Right lobe of liver (tissue), 6 donors: Measurements from ENCODE around the gene SPTBN4. TPM values are rescaled to one million over a fixed set of nuclear protein-coding genes. Genes with fewer than 3 reads are reported as not detected.

Experiments
- ATAC-seq, 4 donors: fragments of 200-7000 bp; cut with Tn5 transposase; one replicate each; pipeline ENCODE4 v1.9.1; 2020; ENCODE audit warnings: mild to moderate bottlenecking in 4 of 4, moderate library complexity in 4 of 4
- DNase-seq, 3 donors: peaks; one replicate each; pipeline ENCODE4 v3.0.0-alpha.2; 2020
- H3K27ac ChIP-seq, 3 donors: fragments of 200-600 bp; one replicate each; pipeline ENCODE4 v1.8.0; 2022
- H3K27me3 ChIP-seq, 2 donors: fragments of 200-600 bp; one replicate each; pipeline ENCODE4 v1.8.0; 2022
- H3K36me3 ChIP-seq, 4 donors: fragments of 200-600 bp; sonication (generic) in 1 of 4; one replicate each; pipeline versions ENCODE4 v1.5.1 to v1.8.0; 2017 to 2022; ENCODE audit warnings: control low read depth in 1 of 4
- H3K4me1 ChIP-seq, 4 donors: fragments of 200-600 bp; sonication (generic) in 1 of 4; one replicate each; pipeline versions ENCODE4 v1.5.1 to v1.8.0; 2017 to 2022; ENCODE audit warnings: control low read depth in 1 of 4
- H3K4me3 ChIP-seq, 3 donors: fragments of 200-600 bp; one replicate each; pipeline ENCODE4 v1.8.0; 2022
- H3K9me3 ChIP-seq, 4 donors: fragments of 200-600 bp; sonication (generic) in 1 of 4; one replicate each; pipeline versions ENCODE4 v1.5.1 to v1.8.0; 2017 to 2022; ENCODE audit warnings: control low read depth in 1 of 4
- CTCF ChIP-seq, 4 donors: fragments of 200-600 bp in 3 of 4; fragments of 450-650 bp in 1 of 4; IDR thresholded peaks; one replicate each; pipeline versions ENCODE4 v1.5.1 to v1.8.0; 2016 to 2022; ENCODE audit warnings: antibody characterized with exemption in 4 of 4, mild to moderate bottlenecking in 2 of 4
- POLR2A ChIP-seq: fragments of 450-650 bp; IDR thresholded peaks from one replicate; pipeline ENCODE4 v1.6.1; 2017; ENCODE audit warnings: antibody characterized with exemption, mild to moderate bottlenecking
- WGBS: methylation state at CpG from one replicate; pipeline ENCODE4 v1.1.6; 2018; ENCODE audit warnings: low coverage, low lambda C conversion rate; ENCODE audit not compliant: insufficient coverage; ENCODE audit errors: missing lambda C conversion rate; 5-methylcytosine and 5-hydroxymethylcytosine counted together
- intact Hi-C, 2 donors: fragments of 100-400 bp; cut with DNase I; formaldehyde crosslinking; loops; one replicate each; pipeline versions ENCODE4 v1.11.2 to v1.14.1; 2022
- total RNA-seq, 6 experiments: library from RNA; depleted of rRNA in 2 of 6; stranded (reverse); fragments of >200 nt in 2 of 6; fragmentation: NEBNext Ultra II Directional in 3 of 6; extraction: Animal tissue kit (Norgen Biotek cat#: 25700) in 3 of 6; gene quantifications; one replicate each; pipeline versions ENCODE4 v1.1.0 to v1.2.4, GENCODE V29; 2016 to 2023
- donor health status: DM: no; HTN: yes; CAD: no.
- donor health status: DM: no; HTN: no; CAD: no.
- donor health status: DM: no; HTN: no; CAD: no.
- donor health status: DM: no; HTN: yes; CAD: no.
- donor health status: DM: no; HTN: yes; CAD: no.

The SPTBN4 gene
- total RNA-seq, 6 experiments from 2014 or later: 0.44 to 1.6 (median 0.65) TPM

GRCh38 chr19:40553885-40554857 is 87.4 kb downstream of the SPTBN4 start:
- WGBS: 33% methylated on average over 10 of the region's 69 CpGs
- ATAC-seq: no peak
- Histone ChIP-seq H3K27me3 (no peaks in the 10 kb centered on the region), H3K4me3 (no peak overlapping the region), H3K9me3 (no peaks in the 10 kb centered on the region), H3K27ac (no peak overlapping the region), H3K36me3 (no peaks in the 10 kb centered on the region), H3K4me1 (no peaks in the 10 kb centered on the region)
- TF ChIP-seq POLR2A: no peak
- intact Hi-C loops: no loop called here
- DNase-seq: no peak

GRCh38 chr19:40555978-40556689 is 89.3 kb downstream of the SPTBN4 start:
- no peak for TF ChIP-seq POLR2A
- TF ChIP-seq CTCF (IDR thresholded peaks at IDR 0.05): no peak
- no peak for ATAC-seq
- intact Hi-C loops: no loop called here
- no peak overlapping the region for H3K4me3 ChIP-seq
- WGBS: 36% methylated on average over 2 of the region's 17 CpGs
- no peaks in the 10 kb centered on the region for H3K9me3 ChIP-seq
- H3K27me3 ChIP-seq: no peaks in the 10 kb centered on the region
- H3K27ac ChIP-seq: no peak overlapping the region
- no peaks in the 10 kb centered on the region for H3K36me3 ChIP-seq
- DNase-seq: no peak
- no peaks in the 10 kb centered on the region for H3K4me1 ChIP-seq

- WGBS: 69% methylated on average over 10 of the region's 24 CpGs
- intact Hi-C loops: no loop called here
- Histone ChIP-seq H3K4me3 (no peak overlapping the region), H3K27ac (no peak overlapping the region), H3K4me1 (no peaks in the 10 kb centered on the region), H3K9me3 (no peaks in the 10 kb centered on the region), H3K36me3 (no peaks in the 10 kb centered on the region), H3K27me3 (no peaks in the 10 kb centered on the region)
- DNase-seq: no peak
- TF ChIP-seq CTCF (IDR thresholded peaks at IDR 0.05) (no peak), POLR2A (no peak)
- ATAC-seq: no peak
Observed at GRCh38 chr19:40556953-40557530, 90.2 kb downstream of the SPTBN4 start.

GRCh38 chr19:40559394-40559793 is 92.6 kb downstream of the SPTBN4 start:
- WGBS: 85% methylated on average over 3 of the region's 3 CpGs
- ATAC-seq: no peak
- DNase-seq: no peak
- Histone ChIP-seq H3K36me3 (no peaks in the 10 kb centered on the region), H3K9me3 (no peaks in the 10 kb centered on the region), H3K27me3 (no peaks in the 10 kb centered on the region), H3K27ac (no peak overlapping the region), H3K4me1 (no peaks in the 10 kb centered on the region), H3K4me3 (no peak overlapping the region)
- TF ChIP-seq CTCF (IDR thresholded peaks at IDR 0.05) (no peak), POLR2A (no peak)
- intact Hi-C loops: no loop called here
